HG03097 (cell line): ENCODE data around the gene CCDC178.
"Not testable (repeated sequence)": the region's sequence is repeated elsewhere in the genome, so short reads cannot be mapped to it uniquely, and the experiment has no call there.

Experiments
- ATAC-seq: cut with Tn5 transposase; IDR thresholded peaks from one replicate; pipeline ENCODE4 v1.9.1; 2021; ENCODE audit not compliant: unreplicated experiment, low FRiP score

Gene CCDC178

DNA sequence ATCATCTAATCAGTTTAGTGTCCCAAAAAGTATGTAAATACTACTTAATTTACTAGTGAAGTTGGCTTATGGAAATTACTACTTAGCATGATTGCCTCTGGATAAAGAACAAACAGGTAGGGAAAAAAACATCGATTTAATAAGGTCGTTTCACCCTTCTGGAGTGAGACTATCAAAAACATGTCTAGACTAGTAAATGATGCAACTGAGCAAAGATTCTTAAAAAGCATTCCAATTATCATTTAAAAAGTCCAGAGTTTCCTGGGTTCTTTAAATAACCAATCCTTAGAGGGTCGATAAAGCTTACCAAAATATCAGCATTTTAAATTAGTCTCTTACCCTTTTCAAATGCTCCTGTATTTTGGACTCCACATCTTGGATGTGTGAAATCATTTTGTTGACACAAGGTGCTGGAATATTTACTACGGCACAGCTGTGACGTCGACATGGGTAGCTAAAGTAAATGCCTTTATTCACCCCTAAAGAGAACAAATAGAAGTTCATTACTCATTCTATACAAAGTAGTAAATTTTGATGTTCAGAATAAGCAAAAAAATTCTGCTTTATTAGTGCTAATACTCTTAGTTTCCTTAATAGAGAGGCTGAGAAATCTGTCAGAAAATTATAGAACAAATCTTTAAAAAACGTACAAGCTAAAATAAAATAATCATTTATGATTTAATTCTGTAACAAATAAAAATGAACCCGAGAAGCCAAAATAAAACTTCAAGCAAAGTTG, 70.6 kb downstream of the CCDC178 start:
- ATAC-seq: no peak

DNA sequence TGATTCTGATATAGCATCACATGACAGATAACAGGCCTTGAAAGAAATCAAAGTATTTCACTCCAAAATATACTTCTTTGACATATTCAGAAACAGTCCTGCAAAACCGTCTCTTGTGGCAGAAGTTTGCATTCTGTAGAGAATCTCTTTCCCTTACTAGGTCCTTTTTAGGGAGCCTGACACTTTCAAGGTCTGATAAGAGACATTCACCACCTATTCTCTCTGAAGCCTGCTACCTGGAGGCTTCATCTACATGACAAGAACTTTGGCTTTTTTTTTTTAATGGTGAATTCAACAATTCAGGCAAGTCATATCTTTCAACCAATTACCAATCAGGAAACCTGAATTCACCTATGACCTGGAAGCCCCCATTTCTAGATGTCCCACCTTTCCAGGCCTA, 83.8 kb downstream of the CCDC178 start:
- no peak for ATAC-seq

DNA sequence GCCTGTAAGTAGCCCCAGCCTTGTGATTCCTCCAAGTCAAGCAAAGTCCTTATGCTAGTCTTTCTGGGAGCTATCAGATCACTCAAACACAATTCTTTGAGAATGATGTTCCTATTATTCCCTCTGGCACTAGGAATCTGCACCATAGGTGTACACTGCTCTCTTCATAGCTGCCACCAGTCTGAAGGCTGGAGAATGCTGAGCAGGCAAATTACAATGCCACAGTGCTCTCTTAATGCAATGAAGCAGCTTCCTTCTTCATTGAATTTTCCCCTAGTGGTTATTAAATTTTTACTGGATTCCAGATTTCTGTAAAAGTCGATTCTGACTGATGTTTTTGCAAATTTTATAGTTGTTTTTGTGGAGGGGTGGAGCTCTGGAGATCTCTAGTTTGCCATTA, 84.8 kb downstream of the CCDC178 start:
- no peak for ATAC-seq

DNA sequence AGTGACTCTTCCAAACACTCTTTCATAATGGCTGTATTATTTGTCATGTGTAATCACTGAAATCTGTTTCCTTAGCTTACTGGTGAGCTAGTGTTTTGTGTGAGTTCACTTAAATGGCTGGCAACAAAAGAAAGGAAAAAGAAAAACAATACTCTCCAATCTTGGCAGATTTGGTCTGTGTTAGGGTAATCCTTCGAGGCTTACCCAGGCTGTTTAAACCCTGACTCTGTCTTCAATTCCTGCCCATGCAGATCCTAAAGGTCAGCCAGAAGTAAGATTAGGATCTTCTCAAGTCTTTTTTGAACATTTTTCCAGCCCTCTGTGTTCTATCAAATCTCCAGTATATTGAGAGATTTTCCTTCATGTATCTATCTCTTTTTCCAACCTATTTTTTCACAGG, 85.3 kb downstream of the CCDC178 start:
- no peak for ATAC-seq

DNA sequence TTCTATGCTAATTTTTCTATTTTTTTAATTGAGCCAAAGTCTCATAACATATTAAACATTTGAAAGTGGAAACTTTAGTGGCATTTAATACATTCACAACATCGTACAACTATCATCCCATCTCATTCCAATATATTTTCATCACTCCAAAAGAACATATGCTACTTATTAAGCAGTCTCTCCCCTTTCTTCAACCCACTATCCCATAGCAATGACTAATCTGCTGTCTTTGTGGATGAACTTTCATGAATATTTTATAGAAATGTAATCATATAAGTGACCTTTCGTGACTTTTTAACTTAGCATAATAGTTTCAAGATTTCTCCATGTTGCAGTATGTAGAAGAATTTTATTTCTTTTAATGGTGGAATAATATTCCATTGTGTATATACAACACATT, 90.3 kb downstream of the CCDC178 start:
- ATAC-seq: no peak

DNA sequence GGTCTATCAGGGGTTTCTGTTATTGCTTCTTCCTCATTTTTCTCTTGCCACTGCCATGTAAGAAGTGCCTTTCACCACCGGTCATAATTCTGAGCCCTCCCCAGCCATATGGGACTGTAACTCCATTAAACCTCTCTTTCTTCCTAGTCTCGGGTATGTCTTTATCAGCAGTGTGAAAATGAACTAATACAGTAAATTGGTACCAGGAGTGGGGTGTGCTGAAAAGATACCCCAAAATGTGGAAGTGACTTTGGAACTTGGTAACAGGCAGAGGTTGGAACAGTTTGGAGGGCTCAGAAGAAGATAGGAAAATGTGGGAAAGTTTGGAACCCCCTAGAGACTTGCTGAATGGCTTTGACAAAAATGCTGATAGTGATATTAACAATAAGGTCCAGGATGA, 100.8 kb downstream of the CCDC178 start:
- ATAC-seq: not testable (repeated sequence)

DNA sequence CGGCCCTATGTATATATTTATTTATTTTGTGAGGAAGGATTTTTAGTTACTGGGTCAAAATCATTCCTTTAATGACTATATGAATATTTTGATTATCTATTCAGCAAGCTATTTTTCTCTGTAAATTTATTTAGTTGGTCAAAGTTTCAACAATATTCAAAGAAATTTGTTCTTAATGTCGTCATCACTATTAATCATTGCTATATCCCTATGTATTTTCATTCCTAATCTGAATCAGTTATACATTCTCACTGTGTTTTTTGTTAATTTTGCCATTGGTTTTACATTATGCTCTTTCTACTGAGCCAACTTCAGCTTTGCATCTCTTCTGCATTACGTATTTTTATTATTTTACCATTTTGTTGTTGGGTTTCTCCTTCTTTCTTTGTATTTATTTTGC, 105.7 kb downstream of the CCDC178 start:
- ATAC-seq: no peak

DNA sequence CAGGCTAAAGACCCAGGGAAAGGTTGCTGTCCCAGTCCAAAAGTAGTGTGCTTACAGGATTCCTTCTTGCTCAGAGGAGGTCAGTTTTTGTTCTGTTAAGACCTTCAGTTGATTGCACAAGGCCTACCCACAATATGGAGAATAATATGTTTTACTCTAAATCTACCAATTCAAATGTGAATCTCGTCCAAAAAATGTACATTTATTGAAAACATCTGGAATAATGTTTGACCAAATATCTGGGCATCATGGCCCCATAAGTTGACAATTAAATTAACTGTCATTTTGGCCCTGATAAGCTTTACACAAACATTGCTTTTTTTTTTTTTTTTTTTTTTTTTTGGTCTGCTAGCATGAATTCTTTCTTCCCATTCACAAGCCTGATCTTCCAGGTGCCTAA, 109.8 kb downstream of the CCDC178 start:
- no peak for ATAC-seq

DNA sequence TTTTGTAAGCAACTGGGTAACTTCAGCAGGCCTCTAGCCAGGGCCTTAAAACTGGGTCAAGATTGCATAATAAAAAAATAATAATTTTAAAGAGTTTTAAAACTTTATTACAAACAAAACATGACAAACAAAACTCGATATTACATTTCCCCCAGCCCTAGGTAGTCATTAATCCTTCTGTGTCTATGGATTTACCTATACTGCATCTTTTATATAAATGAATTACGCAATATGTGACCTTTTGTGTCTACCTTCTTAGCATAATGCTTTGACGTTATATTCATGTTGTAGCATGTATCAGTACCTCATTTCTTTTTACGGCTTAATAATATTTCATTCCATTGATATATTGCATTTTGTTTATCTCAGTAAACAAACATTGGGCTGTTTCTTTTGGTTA, 113.5 kb downstream of the CCDC178 start:
- no peak for ATAC-seq

DNA sequence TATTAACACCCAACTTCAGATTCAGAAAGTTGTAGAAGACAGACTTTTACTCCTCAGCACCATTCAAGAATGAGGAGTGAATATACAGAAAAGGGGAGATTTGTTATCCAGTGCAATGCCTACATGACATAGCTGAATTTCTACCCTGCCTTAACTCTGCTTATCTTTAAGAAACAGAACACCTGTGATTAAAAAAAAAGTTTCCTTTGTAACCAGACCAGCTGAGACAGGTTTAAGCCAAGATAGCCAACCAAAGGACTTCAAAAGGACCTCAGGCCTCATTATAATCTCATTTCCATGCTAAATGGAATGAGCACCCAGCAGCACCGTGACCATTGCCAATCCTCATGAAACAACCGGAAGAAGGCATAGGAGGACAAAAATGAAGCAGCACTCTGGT, 122.9 kb downstream of the CCDC178 start:
- ATAC-seq: no peak

DNA sequence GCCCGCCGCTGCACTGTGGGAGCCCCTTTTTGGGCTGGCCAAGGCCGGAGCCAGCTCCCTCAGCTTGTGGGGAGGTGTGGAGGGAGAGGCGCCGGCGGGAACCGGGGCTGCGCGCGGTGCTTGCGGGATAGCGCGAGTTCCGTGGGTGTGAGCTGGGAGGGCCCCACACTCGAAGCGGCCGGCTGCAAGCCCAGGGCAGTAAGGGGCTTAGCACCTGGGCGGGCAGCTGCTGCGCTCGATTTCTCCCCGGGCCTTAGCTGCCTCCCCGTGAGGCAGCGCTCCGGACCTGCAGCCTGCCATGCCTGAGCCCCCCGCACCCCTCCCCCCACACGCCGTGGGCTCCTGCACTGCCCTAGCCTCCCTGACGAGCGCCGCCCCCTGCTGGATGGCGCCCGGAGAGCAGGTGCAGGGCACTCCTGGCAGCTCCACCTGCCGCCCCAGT, 124.4 kb downstream of the CCDC178 start:
- no peak for ATAC-seq

DNA sequence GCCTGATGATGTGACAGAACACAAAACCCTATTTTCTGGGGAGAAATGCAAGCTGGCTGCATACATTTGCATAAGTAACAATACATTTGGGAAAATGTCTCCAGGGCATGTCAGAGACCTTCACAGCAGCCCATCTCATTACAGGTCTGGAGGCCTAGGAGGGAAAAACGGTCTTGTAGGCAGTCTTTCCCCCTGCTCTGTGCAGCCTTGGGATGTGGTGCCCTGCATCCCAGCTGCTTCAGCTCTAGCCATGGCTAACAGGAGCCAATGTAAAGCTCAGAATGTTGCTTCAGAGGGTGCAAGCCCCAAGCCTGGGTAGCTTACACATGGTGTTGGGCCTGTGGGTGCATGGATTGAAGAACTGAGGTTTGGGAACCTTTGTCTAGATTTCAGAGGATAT, 133.0 kb downstream of the CCDC178 start:
- ATAC-seq: no peak

DNA sequence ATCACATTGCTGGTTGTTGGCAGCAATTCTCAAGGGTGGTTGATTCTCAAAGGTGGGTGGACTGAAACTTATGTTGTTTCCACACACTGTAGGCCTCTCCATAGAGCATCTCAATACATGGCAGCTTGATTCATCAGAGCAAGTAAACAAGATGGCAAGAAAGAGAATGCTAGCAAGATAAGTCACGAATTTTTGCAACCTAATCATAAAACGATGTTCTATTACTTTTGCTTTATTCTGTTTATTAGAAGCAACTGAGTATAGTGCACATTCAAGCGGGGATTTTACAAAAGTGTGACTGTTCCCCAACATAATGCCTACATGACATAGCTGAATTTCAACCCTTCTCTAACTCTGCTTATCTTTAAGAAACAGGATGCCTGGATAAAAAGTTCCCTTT, 136.2 kb downstream of the CCDC178 start:
- ATAC-seq: no peak

DNA sequence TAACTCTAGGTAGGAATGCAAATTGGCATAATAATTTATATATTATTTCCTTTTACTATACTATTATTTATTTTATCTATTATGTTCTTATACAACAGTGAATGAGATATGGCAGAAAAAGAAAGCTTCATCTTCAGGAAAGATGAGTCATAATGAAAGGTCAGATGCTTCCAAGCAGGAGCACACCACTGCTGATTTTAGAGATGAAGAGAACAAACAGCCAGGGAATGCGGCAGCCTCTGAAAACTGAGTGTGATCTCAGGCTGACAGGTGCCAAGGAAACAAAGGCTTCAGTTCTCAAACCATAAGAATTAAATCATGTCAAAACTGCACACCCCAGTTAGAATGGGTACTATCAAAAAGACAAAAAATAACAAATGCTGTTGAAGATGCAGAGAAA, 149.0 kb downstream of the CCDC178 start:
- no peak for ATAC-seq

DNA sequence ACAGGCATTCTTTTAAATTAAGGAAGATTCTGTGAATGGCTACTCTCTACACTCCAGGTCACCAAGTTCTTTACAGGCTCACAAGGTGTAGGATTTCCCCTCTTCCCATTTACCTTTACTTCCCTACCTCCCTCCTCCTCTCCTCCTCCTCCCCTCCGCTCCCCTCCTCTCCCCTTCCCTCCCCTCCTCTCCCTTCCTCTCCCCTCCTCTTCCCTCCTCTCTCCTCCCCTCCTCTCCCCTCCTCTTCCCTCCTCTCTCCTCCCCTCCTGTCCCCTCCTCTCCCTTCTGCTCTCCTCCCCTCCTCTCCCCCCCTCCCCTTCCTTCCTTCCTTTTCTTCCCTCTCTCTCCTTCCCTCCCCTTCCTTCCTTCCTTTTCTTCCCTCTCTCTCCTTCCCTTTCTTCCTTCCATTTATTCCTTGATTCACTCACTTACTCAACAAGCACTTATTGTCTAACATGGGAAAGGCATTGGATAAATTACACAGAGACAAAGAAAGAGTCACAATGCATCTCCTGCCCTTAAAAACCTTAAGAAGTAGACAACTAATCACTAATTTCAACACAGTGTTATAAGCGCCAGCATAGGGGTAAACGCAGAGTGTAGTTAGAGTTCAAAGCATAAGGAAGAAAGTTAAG, 152.3 kb downstream of the CCDC178 start:
- ATAC-seq: no peak

DNA sequence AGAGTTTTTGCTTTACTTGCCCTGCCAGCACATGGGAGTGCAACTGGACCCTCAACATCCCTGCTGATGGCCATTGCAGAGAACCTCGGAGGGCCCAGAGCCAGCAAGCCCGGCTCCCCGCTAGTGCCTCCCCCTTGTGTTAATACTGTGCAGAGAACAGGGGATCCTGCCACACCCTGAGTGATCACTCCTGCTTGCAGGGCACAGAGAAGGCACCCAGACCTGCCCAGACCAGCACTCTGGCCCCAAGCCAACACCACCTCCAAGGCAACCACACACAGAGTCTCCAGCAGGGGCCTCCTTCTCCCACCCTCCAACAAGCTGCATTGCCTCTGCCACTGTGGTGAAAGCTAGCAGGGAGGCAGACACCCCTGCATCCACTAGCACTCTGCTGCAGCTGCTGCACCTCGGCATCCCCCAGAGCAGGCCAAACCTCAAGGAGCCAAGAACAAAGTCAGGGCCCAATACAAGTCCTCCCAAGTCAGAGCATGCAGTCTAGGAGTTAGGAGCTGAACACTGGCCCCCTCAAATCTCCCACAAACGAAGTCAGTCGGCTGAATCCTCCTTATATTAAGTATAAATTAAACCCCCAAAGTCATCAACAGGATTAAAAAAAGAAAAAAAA, 157.7 kb downstream of the CCDC178 start:
- no peak for ATAC-seq

DNA sequence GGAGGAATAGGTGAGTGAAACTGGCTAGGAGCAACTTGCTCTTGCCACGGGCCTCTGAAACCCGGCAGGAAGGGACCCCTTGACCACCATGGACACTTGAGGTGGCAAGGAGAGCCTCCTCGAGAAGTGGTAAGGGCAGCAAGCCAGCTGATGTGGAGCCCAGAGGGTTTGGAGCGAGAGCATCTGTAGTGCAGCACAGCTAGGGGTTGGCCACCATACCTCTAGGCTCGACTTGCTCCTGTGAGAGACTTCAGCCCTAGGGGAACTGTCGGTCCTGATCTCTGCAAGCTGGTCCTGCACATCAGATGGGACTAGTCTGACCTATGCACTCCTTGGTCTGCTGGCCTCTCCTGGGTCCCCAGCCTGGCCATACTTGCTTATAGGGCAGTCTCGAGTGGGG, 158.4 kb downstream of the CCDC178 start:
- no peak for ATAC-seq

DNA sequence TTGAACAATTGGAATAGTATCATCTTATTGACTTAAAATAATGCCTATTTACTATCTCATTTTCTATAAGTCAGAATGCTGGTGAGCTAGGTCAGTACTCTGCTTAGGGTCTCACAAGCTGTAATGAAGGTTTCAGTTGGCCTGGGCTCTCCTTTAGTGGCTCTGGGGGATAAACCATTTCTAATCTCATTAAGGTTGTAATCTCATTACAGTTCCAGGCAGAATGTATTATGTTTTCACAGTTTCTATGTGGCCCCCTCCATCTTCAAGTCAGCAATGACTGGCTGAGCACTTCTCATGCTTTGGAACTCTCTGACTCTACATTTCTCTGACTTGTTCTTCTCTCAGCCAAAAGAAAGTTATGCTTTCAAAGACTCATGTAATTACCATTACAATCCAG, 163.1 kb downstream of the CCDC178 start:
- ATAC-seq: no peak

DNA sequence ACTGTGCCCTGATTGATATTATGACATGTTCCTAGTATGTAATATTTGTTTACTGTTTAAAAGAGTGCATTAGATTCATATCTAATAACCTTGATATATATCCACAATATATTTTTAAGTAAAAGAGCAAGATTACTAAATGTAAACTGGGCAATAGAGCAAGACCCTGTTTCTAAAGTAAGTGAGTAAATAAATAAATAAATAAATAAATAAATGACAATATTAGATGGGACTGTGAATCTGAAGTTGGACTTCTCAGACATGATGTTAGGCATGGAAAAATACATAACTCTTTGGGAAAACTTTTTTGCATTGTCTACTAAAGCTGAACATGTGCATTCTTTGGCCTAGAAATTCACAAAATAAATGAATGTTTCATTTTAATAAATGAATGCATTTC, 164.7 kb downstream of the CCDC178 start:
- ATAC-seq: no peak

DNA sequence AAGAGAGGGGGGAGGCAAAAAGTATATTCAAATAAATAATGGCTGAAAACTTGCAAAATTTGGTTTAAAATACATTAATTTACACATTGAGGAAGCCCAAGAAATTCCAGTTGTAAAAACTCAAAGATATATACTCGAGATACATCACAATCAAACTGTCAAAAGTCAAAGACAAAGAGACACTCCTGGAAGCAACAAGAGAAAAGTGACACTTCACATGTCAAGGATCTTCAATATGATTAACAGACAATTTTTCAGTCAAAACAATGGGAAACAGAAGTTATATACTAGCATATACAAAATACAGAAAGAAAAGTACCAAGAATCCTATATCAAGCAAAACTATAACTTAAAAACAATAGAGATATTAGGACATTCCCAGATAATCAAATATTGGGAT, 170.2 kb downstream of the CCDC178 start:
- no peak for ATAC-seq

DNA sequence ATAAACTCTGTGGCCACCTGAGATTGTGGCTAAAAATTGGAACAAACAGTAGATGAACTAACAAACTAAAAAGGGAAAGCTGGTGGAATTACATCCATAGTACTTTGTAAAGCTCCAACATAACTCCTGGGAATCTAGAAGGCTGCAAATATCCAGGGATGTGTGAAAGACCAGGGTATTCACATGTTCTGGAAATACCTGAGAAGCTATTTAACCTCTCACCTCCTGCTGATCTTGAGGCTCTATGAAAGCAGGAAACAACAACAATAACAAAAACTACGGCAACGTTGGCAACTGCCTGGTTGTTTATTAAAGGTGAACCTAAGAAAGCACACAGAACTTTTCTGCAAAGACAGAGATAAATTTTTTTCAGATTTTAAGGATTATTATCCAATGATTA, 171.3 kb downstream of the CCDC178 start:
- no peak for ATAC-seq

DNA sequence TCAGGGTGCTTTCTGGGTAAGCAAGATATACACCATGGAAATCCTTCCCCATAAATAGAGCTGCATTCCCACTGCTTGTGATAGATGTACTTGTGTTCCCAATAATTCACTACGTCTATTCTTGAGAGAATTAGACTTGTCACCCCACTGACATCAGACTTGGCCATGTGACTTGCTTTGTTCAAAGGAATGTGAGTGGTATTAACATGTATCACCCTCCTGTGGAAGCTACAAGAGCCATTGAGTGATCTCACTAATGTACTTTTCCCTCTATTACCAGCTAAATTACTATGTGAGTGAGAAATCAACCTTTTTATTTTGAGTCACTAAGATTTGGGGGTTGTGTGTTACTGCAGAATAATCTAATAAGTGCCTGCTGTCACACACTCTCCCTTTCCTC, 176.0 kb downstream of the CCDC178 start:
- no peak for ATAC-seq
